ENCODE measurements around the gene SLC16A3.
A peak's percentile ranks its signal among the peaks of the same experiment; 100 is the strongest.

The SLC16A3 gene

GRCh38 chr17:82237083-82237745, 8.4 kb downstream of the SLC16A3 start:
- DNase-seq: no peak

- no peak for DNase-seq
Measured at GRCh38 chr17:82237746-82238471, 9.1 kb downstream of the SLC16A3 start.

DNA sequence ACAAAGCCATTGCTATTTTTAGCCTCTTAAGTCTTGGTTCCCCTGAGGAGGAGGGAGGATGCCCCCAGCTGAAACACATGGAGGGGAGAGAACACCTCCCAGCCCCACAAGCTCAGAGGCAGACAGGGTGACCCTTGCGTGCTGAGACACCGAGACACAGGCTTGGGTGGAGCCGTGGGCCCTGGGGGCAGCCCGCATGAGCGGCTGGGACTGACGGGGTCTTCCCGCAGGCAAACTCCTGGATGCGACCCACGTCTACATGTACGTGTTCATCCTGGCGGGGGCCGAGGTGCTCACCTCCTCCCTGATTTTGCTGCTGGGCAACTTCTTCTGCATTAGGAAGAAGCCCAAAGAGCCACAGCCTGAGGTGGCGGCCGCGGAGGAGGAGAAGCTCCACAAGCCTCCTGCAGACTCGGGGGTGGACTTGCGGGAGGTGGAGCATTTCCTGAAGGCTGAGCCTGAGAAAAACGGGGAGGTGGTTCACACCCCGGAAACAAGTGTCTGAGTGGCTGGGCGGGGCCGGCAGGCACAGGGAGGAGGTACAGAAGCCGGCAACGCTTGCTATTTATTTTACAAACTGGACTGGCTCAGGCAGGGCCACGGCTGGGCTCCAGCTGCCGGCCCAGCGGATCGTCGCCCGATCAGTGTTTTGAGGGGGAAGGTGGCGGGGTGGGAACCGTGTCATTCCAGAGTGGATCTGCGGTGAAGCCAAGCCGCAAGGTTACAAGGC, 9.8 kb downstream of the SLC16A3 start:
- DNase-seq: peak; percentile 62

DNA sequence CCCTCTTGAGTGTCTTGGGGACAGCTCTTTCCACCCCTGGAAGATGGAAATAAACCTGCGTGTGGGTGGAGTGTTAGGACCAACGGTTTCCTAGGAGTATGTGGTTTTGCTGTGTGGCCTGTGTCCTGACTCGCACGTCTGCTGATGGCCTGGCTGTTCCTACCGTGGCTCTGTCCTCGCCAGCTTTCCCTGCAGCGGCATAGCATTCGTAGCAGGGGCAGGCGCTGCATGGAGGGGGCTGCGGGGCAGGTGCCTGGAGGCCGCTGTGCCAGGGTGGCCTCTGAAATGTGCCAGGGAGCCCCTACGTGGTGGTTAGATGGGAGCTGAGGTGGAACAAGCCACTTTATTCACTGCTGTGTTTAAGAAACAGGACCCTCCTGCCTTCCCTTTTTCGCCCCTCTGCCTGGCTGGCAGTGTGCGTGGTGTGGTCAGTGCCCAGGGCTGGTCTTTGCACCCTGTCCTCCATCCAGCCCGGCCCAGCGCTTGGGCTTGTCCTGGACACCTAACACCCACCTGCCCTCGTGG, 10.6 kb downstream of the SLC16A3 start:
- no peak for DNase-seq

- DNase-seq: no peak
Measured at GRCh38 chr17:82239926-82240505, 11.2 kb downstream of the SLC16A3 start.

DNA sequence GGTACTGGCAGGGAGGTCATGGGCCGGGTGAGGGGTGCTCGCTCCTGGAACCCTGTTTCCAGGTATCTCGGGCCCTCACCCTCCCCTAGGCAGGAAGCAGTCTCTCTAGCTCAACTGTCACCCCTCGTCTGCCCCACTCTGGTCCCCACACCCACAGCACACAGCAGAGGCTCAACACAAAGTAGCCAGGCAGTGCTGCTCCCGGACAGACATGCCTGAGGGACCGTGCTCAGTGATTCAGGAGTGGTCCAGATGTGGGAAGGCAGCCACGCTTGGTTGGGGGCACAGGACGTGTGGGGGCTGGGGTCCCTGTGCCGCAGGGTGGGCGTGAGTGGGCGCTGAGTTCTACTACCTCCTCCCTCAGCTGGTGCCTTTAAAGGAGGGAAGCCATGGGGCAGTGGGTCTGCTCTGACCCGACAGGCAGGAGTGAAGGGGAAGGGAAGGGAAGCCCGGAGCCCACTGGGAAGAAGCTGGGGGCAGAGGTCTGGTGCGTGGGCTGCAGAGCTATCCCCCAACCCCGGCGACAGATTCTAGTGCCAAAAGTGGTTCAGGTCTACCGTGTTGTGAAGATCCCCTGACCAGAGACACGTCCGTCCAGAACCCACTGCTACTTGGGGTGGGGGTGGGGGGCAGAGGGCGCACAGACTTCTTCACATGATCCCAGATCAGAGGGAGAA, 11.8 kb downstream of the SLC16A3 start:
- DNase-seq: no peak

GRCh38 chr17:82241183-82241925, 12.5 kb downstream of the SLC16A3 start:
- no peak for DNase-seq

DNA sequence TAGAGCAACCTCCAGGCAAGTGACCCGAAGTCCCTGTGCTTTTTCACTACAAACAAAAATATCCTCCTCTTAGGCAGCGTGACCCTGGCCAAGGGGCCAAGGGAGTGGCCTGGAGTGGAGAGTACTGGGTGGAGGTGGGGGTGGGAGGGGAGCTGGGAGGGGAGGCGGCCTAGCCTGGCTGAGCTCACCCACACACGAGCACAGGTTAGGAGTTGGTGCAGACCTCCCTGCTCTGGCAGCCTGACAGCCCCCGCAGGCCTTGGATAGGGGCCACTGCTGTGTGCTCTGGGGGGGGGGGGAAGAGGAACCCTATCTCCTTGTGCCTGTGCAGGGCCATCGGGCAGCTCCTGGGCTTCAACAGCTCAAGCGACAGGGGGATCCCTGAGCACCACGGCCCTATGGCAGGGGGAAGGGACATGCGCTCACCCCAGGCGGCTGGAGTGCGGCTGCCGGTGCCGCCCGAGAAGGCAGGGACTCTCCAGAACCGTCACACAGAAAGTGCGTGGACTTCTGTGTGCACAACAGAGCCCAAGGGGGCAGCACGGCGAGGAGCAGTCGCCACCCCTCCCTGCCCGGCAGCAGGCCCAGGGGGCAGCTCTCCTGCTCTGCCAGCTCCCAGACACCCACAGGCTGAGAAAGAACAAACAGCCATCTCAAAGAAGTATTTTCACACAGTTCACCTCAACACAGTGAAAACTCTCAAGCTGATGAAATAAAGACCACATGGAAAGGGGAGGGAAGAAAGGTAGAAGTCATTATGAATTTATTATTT, 13.3 kb downstream of the SLC16A3 start:
- no peak for DNase-seq

DNA sequence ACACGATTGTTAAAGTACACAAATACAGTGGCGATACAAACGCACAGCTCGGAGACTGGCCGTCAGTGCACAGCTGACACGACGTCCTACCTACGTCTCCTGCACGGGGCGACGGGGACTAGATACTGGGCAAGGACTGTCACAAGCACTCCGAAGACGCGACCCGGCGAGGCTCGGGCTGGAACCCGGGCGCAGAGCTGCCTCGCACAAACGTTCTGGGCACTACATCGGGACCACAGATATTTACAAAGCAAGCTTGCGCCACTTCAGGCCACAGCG, 13.8 kb downstream of the SLC16A3 start:
- no peak for DNase-seq

GRCh38 chr17:82242977-82243647, 14.3 kb downstream of the SLC16A3 start:
- DNase-seq: peak; percentile 78

- DNase-seq: no peak
Measured at GRCh38 chr17:82243648-82244412, 15.0 kb downstream of the SLC16A3 start.

- DNase-seq: no peak
Measured at GRCh38 chr17:82244413-82245133, 15.7 kb downstream of the SLC16A3 start.

DNA sequence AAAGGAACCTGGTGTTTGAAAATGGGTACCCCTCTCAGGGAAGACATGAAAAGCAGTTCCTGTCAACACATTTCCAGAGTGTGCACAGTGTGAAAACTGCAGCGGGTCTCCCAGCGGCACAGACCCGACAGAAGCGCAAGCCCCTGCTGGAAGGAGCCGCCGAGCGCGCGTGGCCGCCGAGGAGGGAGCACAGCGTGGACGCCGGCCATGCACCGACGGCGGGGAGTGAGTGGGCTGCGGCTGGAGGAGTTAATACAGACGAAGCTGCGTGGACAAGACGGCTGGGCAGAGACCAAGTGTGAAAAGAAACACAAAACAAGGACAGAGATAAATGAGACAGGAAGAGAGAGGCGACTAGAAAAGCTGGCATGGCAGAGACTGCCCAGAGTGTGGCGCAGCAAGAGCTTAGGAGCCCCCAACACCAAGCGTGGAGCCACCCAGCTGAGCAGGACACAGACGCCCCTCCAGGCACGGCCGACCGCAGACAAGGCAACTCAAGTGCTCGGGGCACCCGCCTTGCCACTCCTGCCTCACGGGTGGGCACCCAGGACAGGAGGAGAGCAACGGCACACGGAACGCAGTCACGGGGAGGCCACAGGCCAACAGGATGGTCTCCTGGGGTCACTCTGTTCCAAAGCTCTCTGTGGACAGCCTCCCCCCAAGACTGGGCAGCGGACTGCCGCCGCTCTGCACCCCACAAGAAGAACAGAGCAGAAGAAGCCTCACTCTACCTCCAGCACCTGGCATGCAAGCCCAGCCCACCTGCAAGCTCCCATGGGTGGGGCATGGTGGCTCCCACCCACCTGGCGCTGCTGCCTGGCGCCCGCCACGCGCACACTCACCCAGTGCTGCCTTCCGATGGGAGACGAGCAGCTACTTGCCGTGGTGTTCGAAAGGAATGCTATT, 16.5 kb downstream of the SLC16A3 start:
- DNase-seq: no peak

DNA sequence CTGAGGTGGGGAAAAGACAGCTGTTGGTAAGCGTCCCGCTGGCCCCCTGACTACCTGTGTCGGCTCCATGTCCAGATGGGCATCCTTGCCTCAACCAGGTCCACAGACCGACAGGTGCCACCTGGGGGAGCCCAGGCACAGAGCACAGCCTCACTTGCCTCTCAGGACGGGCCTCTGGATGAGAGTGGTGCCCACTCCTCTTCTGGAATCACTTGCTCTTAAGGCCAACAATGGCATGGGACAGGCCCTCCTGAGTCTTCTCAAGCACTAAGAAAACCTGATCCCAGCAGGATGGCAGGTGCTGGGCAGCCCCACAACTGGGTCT, 17.2 kb downstream of the SLC16A3 start:
- DNase-seq: no peak

- DNase-seq: no peak
Measured at GRCh38 chr17:82246365-82247181, 17.7 kb downstream of the SLC16A3 start.

GRCh38 chr17:82247182-82247823, 18.5 kb downstream of the SLC16A3 start:
- no peak for DNase-seq
